Measurements from ENCODE around the gene DLGAP1.

Gene DLGAP1

GRCh38 chr18:3910512-3910911 is 544.6 kb downstream of the DLGAP1 start:
- TF ChIP-seq ZBTB7A (IDR thresholded peaks at IDR 0.05; ENCODE audit: low read depth) (no peak), FOXM1 (IDR thresholded peaks at IDR 0.05; ENCODE audit: borderline replicate concordance, low read depth) (no peak), CREB1 (IDR thresholded peaks at IDR 0.05; ENCODE audit: low read depth) (no peak), TAF1 (IDR thresholded peaks at IDR 0.05; ENCODE audit: low read depth) (no peak), TEAD4 (IDR thresholded peaks at IDR 0.05) (no peak), EP300 (IDR thresholded peaks at IDR 0.05; ENCODE audit: borderline replicate concordance) (no peak), CEBPB (IDR thresholded peaks at IDR 0.05) (no peak), REST (IDR thresholded peaks at IDR 0.05; ENCODE audit: low read depth) (no peak), TCF12 (IDR thresholded peaks at IDR 0.05; ENCODE audit: low read depth) (no peak), NFIC (IDR thresholded peaks at IDR 0.05) (no peak), RAD21 (IDR thresholded peaks at IDR 0.05; ENCODE audit: low read depth) (no peak), YY1 (IDR thresholded peaks at IDR 0.05; ENCODE audit: low read depth) (no peak), EGR1 (IDR thresholded peaks at IDR 0.05) (no peak)
- TF ChIP-seq, protein P1, sequence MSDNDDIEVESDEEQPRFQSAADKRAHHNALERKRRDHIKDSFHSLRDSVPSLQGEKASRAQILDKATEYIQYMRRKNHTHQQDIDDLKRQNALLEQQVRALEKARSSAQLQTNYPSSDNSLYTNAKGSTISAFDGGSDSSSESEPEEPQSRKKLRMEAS (IDR thresholded peaks at IDR 0.05), result no peak
- TF ChIP-seq, protein P2, sequence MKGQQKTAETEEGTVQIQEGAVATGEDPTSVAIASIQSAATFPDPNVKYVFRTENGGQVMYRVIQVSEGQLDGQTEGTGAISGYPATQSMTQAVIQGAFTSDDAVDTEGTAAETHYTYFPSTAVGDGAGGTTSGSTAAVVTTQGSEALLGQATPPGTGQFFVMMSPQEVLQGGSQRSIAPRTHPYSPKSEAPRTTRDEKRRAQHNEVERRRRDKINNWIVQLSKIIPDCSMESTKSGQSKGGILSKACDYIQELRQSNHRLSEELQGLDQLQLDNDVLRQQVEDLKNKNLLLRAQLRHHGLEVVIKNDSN (IDR thresholded peaks at IDR 0.05), result no peak

- TF ChIP-seq TAF1 (IDR thresholded peaks at IDR 0.05; ENCODE audit: low read depth), result no peak
- no peak for TF ChIP-seq EGR1 (IDR thresholded peaks at IDR 0.05)
- TF ChIP-seq NFIC (IDR thresholded peaks at IDR 0.05), result no peak
- TF ChIP-seq CREB1 (IDR thresholded peaks at IDR 0.05; ENCODE audit: low read depth), result no peak
- TF ChIP-seq, protein P1 (IDR thresholded peaks at IDR 0.05), result no peak
- TF ChIP-seq TCF12 (IDR thresholded peaks at IDR 0.05; ENCODE audit: low read depth), result no peak
- TF ChIP-seq, protein P2 (IDR thresholded peaks at IDR 0.05), result no peak
- TF ChIP-seq TEAD4 (IDR thresholded peaks at IDR 0.05), result no peak
- no peak for TF ChIP-seq ZBTB7A (IDR thresholded peaks at IDR 0.05; ENCODE audit: low read depth)
- no peak for TF ChIP-seq YY1 (IDR thresholded peaks at IDR 0.05; ENCODE audit: low read depth)
- no peak for TF ChIP-seq FOXM1 (IDR thresholded peaks at IDR 0.05; ENCODE audit: borderline replicate concordance, low read depth)
- no peak for TF ChIP-seq REST (IDR thresholded peaks at IDR 0.05; ENCODE audit: low read depth)
These were observed 547.2 kb downstream of the DLGAP1 start for GRCh38 chr18:3907955-3908354.

- TF ChIP-seq, protein P2 (IDR thresholded peaks at IDR 0.05), result no peak
- TF ChIP-seq EP300 (IDR thresholded peaks at IDR 0.05; ENCODE audit: borderline replicate concordance) (no peak), YY1 (IDR thresholded peaks at IDR 0.05; ENCODE audit: low read depth) (no peak), RAD21 (IDR thresholded peaks at IDR 0.05; ENCODE audit: low read depth) (no peak), TCF12 (IDR thresholded peaks at IDR 0.05; ENCODE audit: low read depth) (no peak), CEBPB (IDR thresholded peaks at IDR 0.05) (no peak), FOXM1 (IDR thresholded peaks at IDR 0.05; ENCODE audit: borderline replicate concordance, low read depth) (no peak), REST (IDR thresholded peaks at IDR 0.05; ENCODE audit: low read depth) (no peak), NFIC (IDR thresholded peaks at IDR 0.05) (no peak), TEAD4 (IDR thresholded peaks at IDR 0.05) (no peak), ZBTB7A (IDR thresholded peaks at IDR 0.05; ENCODE audit: low read depth) (no peak), TAF1 (IDR thresholded peaks at IDR 0.05; ENCODE audit: low read depth) (no peak), CREB1 (IDR thresholded peaks at IDR 0.05; ENCODE audit: low read depth) (no peak)
- TF ChIP-seq, protein P1 (IDR thresholded peaks at IDR 0.05), result no peak
These were observed 548.9 kb downstream of the DLGAP1 start for GRCh38 chr18:3906116-3906750.

Data from Ishikawa (cell line).